Peyer's patch (tissue), 4 donors: ENCODE data around the gene DHX36.

Source experiments
- POLR2A ChIP-seq, 2 donors: fragments of 450-650 bp; IDR thresholded peaks; one replicate each; pipeline ENCODE4 v1.5.1; 2017; ENCODE audit warnings: antibody characterized with exemption in 2 of 2, mild to moderate bottlenecking in 2 of 2, moderate library complexity in 2 of 2
- TF ChIP-seq, protein P1 (sequence below), 6 experiments: fragments of 450-650 bp in 4 of 6; fragments of 200-600 bp in 2 of 6; sonication (generic) in 1 of 6; IDR thresholded peaks; one replicate each; pipeline ENCODE4 v1.5.1; 2017 to 2019; ENCODE audit warnings: antibody characterized with exemption in 6 of 6, mild to moderate bottlenecking in 3 of 6, moderate library complexity in 1 of 6

DNA sequence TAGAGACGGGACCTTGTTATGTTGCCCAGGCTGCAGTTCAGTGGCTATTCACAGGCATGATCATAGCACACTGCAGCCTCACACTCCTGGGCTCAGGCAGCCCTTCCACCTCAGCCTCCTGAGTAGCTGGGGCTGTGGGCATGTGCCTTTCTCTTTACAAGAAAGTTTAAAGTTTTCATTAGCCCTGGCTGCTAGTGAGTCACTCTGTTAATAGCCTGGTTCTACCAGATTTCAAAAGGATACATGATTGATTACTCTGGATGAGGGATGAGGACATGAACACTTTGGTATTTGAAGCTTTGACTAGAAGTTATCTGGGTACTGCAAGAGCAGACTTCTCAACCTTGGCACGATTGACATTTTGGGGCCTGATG is 95.1 kb downstream of the DHX36 start:
- TF ChIP-seq, protein P1, sequence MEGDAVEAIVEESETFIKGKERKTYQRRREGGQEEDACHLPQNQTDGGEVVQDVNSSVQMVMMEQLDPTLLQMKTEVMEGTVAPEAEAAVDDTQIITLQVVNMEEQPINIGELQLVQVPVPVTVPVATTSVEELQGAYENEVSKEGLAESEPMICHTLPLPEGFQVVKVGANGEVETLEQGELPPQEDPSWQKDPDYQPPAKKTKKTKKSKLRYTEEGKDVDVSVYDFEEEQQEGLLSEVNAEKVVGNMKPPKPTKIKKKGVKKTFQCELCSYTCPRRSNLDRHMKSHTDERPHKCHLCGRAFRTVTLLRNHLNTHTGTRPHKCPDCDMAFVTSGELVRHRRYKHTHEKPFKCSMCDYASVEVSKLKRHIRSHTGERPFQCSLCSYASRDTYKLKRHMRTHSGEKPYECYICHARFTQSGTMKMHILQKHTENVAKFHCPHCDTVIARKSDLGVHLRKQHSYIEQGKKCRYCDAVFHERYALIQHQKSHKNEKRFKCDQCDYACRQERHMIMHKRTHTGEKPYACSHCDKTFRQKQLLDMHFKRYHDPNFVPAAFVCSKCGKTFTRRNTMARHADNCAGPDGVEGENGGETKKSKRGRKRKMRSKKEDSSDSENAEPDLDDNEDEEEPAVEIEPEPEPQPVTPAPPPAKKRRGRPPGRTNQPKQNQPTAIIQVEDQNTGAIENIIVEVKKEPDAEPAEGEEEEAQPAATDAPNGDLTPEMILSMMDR (IDR thresholded peaks at IDR 0.05), result no peak
- TF ChIP-seq POLR2A (IDR thresholded peaks at IDR 0.05), result no peak
